HEK293T (cell line): ENCODE results near the gene PGLYRP1.

Source experiments
- BHLHE40 ChIP-seq: fragments of 450-650 bp; IDR thresholded peaks from 2 replicates; pipeline ENCODE4 v1.6.1; 2016; ENCODE audit warnings: mild to moderate bottlenecking, moderate library complexity, borderline replicate concordance
- ELF4 ChIP-seq: fragments of 450-650 bp; IDR thresholded peaks from 2 replicates; pipeline ENCODE4 v1.6.1; 2017; ENCODE audit warnings: antibody characterized with exemption
- FOXA1 ChIP-seq: fragments of 450-650 bp; IDR thresholded peaks from 2 replicates; pipeline ENCODE4 v1.6.1; 2016; ENCODE audit warnings: mild to moderate bottlenecking
- FOXK2 ChIP-seq: fragments of 450-650 bp; IDR thresholded peaks from 2 replicates; pipeline ENCODE4 v1.6.1; 2016; ENCODE audit warnings: mild to moderate bottlenecking
- HDGF ChIP-seq: fragments of 450-650 bp; IDR thresholded peaks from 2 replicates; pipeline ENCODE4 v1.6.1; 2017; ENCODE audit warnings: antibody characterized with exemption, borderline replicate concordance
- SP1 ChIP-seq: fragments of 450-650 bp; IDR thresholded peaks from 2 replicates; pipeline ENCODE4 v1.6.1; 2017

DNA sequence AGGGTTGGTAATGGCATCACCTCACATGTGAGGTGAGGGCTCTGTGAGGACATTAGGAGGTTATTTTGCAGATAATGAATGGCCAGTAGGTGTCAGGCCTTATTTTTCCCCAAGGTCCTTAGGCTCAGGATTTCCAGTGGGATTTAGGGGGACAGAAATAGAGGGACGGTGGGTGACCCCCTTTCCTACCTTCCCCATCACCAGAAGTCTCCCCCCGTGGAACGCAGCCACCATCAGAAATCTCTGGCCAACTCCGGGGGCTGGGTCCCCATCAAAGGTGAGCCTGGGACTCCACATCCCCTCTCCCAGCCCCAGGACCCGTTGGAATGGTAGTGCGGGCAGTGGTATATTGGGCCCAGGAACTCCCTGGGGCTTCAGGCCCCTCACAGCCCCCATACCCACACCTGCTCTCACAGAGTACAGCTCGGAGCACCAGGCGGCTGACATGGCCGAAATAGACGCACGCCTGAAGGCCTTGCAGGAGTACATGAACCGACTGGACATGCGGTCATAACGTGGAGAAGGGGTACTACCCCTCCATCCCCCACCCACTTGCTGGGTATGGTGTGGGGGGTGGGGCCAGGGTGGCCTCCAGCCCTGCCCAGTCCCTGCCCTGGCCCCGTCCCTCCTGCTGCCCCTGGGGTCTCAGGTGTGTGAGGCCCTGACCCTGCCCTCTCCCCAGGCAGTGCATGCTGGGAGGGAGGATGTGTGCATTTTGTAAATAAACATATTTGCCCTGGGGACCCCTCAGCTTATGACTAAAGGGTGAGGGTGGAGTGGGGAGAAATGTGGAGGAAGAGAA, 4.8 kb downstream of the PGLYRP1 start:
- TF ChIP-seq BHLHE40 (no peak), SP1 (no peak), FOXA1 (no peak), FOXK2 (no peak), ELF4 (no peak), HDGF (no peak)
